ENCODE results near the gene TP53BP2. TPM values are rescaled to one million over a fixed set of nuclear protein-coding genes. Genes with fewer than 3 reads are reported as not detected.

TP53BP2 gene
- total and polyA plus RNA-seq, 2 experiments from 2014 or later: 36.8 to 93.5 TPM

- Histone ChIP-seq H3K4me1 (ENCODE audit: low read depth) (no peaks in the 10 kb centered on the region), H3K36me3 (peaks cover 85% of the 10 kb centered on the region), H3K27ac (no peak overlapping the region), H3K9me3 (ENCODE audit: low read depth) (no peaks in the 10 kb centered on the region), H3K4me3 (no peak overlapping the region), H3K27me3 (no peaks in the 10 kb centered on the region)
- TF ChIP-seq, protein P1, sequence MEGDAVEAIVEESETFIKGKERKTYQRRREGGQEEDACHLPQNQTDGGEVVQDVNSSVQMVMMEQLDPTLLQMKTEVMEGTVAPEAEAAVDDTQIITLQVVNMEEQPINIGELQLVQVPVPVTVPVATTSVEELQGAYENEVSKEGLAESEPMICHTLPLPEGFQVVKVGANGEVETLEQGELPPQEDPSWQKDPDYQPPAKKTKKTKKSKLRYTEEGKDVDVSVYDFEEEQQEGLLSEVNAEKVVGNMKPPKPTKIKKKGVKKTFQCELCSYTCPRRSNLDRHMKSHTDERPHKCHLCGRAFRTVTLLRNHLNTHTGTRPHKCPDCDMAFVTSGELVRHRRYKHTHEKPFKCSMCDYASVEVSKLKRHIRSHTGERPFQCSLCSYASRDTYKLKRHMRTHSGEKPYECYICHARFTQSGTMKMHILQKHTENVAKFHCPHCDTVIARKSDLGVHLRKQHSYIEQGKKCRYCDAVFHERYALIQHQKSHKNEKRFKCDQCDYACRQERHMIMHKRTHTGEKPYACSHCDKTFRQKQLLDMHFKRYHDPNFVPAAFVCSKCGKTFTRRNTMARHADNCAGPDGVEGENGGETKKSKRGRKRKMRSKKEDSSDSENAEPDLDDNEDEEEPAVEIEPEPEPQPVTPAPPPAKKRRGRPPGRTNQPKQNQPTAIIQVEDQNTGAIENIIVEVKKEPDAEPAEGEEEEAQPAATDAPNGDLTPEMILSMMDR (IDR thresholded peaks at IDR 0.05; ENCODE audit: low read depth, low read length): no peak
- DNase-seq (ENCODE audit: low read depth in 1 of 2, low spot score in 1 of 2): no peak
These were observed 49.5 kb downstream of the TP53BP2 start for GRCh38 chr1:223796210-223796609.

- TF ChIP-seq, protein P1 (IDR thresholded peaks at IDR 0.05; ENCODE audit: low read depth, low read length): no peak
- no peaks in the 10 kb centered on the region for H3K9me3 ChIP-seq (ENCODE audit: low read depth)
- DNase-seq (ENCODE audit: low read depth in 1 of 2, low spot score in 1 of 2): peak in 1 of 2 donors; percentile 62
- H3K4me3 ChIP-seq: no peak overlapping the region
- peaks cover 66% of the 10 kb centered on the region for H3K36me3 ChIP-seq
- H3K27ac ChIP-seq: peak overlapping the region; percentile 6
- no peaks in the 10 kb centered on the region for H3K27me3 ChIP-seq
- peaks cover 7% of the 10 kb centered on the region for H3K4me1 ChIP-seq (ENCODE audit: low read depth)
These were observed 51.4 kb downstream of the TP53BP2 start for GRCh38 chr1:223794136-223794880.

GRCh38 chr1:223793716-223794115, 52.0 kb downstream of the TP53BP2 start:
- no peak overlapping the region for H3K4me3 ChIP-seq
- no peaks in the 10 kb centered on the region for H3K9me3 ChIP-seq (ENCODE audit: low read depth)
- H3K27me3 ChIP-seq: no peaks in the 10 kb centered on the region
- TF ChIP-seq, protein P1 (IDR thresholded peaks at IDR 0.05; ENCODE audit: low read depth, low read length): no peak
- peaks cover 13% of the 10 kb centered on the region for H3K4me1 ChIP-seq (ENCODE audit: low read depth)
- DNase-seq (ENCODE audit: low read depth in 1 of 2, low spot score in 1 of 2): no peak
- peaks cover 60% of the 10 kb centered on the region for H3K36me3 ChIP-seq
- no peak overlapping the region for H3K27ac ChIP-seq

DNA sequence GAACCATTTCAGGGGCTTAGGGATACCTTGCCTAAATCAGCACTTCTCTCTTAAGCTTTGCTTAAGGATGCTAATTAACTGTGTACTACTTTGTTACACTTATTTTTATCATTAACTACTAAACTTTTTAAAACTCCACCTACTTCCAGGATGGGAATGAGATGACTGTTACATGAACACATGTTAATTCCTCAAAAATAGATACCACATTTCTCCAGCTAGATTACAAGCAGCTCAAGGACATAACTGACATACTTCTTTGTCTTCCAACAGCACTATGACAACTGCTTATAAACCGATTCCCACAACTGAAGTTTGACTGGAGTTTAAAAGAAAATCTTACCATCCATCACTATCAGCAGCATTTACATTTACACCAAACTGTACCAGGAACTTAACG, 53.7 kb downstream of the TP53BP2 start:
- H3K27me3 ChIP-seq: no peaks in the 10 kb centered on the region
- no peak overlapping the region for H3K4me3 ChIP-seq

GRCh38 chr1:223788746-223789415, 56.9 kb downstream of the TP53BP2 start:
- Histone ChIP-seq H3K9me3 (ENCODE audit: low read depth) (no peaks in the 10 kb centered on the region), H3K36me3 (peaks cover 23% of the 10 kb centered on the region), H3K4me1 (ENCODE audit: low read depth) (peaks cover 29% of the 10 kb centered on the region), H3K27ac (peak overlapping the region; percentile 78), H3K4me3 (no peak overlapping the region), H3K27me3 (no peaks in the 10 kb centered on the region)
- DNase-seq (ENCODE audit: low read depth in 1 of 2, low spot score in 1 of 2): peak in 1 of 2 donors; percentile 54
- TF ChIP-seq, protein P1 (IDR thresholded peaks at IDR 0.05; ENCODE audit: low read depth, low read length): no peak

More for the DNA sequence above, 53.7 kb downstream of the TP53BP2 start:
- no peaks in the 10 kb centered on the region for H3K9me3 ChIP-seq (ENCODE audit: low read depth)
- peaks cover 23% of the 10 kb centered on the region for H3K4me1 ChIP-seq (ENCODE audit: low read depth)
- DNase-seq (ENCODE audit: low read depth in 1 of 2, low spot score in 1 of 2): no peak
- H3K27ac ChIP-seq: no peak overlapping the region
- TF ChIP-seq, protein P1 (IDR thresholded peaks at IDR 0.05; ENCODE audit: low read depth, low read length): no peak
- peaks cover 44% of the 10 kb centered on the region for H3K36me3 ChIP-seq

Data from cardiac muscle cell (in vitro differentiated cells and primary cell).